Iris pigment epithelial cell (primary cell): Measurements from ENCODE around the gene LMF1.
"Not testable (repeated sequence)": the region's sequence is repeated elsewhere in the genome, so short reads cannot be mapped to it uniquely, and the experiment has no call there.

Experiments
- DNase-seq: peaks from one replicate; pipeline ENCODE4 v3.0.0-alpha.2; 2011; ENCODE audit warnings: low read depth

The LMF1 gene

DNA sequence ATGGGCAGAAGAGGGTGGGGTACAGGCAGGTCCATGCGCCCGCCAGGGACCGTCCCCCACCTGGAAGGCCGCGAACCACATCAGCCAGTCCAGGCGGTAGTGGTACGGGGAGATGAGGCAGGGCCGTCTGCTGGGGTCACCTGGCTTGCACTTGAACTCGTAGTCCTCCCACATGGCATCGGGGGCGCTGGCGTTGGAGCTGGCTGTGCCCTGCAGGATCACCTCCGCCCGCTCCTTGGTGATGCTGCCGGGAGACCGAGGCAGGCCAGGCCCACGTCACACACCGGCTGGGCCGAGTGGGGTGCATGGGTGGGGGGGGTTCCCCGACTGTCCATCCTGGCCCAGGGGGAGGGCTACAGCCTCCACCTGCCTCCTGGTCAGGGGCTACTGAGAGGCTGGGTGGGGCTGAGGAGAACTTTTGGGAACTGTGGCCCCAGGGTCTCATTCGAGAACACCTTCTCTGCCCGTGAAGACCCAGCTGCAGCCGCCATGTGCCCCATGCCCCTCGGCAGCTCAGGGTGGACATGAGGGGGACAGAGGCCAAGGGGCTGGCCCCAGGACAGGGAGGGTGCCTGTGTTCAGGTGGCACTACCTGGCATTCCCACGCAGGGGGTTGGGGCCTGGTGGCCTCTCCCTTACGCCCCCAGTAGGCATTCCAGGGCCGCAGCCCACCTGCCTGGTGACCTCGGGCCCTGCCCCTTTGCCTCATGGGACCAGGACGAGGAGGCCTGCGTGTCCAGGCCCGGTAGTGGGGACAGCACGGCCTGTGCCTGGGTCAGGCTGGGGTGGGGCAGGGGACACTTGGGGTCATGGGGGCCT, 100.8 kb downstream of the LMF1 start:
- DNase-seq: no peak

DNA sequence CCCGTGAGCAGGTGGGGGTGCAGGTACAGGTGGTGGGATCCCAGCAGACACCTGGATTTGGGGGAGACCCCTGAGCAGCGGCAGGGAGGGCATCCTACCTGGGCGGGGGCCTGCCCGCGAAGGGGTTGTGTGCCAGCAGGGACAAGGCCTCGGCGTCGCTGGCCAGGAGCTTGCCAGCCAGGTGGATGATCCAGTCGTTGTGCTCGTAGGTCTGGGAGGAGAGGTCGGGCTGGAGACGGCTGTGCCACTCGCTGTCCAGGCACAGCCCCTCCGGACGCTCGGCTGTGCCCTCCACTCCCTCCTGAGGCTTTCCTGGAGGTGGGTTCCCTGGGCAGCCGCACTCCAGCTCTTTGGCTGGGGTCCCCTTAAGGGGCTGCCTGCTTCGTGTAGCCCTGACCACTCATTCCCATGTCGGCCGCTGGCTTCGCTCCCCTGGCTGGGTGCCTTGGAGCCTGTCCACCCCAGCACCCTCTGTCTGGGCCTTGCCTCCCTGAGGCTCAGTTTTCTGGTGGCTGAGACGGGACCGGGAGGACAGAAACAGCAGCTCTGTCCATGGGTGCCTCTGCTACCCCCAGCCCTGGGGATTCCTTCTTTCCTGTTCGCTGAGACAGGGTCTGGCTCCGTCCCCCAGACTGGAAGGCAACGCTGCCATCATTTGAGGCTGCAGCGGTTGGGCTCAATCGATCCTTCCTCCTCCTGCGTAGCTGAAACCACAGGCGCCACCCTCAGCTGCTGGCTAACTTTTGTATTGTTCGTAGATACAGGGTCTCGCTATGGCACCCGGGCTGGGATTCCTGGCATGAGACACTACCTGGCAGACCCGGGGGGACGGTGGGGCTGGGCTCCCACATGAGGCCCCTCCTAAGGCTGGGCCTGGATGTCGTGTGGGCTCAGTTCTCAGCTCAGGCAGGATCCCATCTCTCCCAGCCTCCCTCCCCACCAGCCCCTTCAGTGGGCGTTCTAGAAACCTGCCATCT, 101.7 kb downstream of the LMF1 start:
- no peak for DNase-seq

DNA sequence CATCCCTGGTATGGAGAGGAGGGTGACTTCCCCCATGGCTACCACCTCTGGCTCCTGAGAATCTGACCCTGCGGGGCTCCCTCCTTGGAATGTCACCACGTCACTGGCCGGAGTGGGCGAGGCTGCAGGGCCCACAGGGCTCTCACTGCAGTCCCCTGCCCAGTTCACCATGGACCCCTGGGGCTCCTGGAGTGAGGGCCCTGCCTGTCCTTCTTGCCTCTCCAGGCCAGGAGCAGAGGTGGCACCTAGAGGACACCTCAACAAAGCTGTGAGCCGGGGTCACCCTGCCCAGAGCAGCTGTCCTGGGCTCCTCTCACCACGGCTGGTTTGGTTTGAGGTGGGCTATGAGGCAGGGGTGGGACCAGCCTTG, 102.4 kb downstream of the LMF1 start:
- no peak for DNase-seq

DNA sequence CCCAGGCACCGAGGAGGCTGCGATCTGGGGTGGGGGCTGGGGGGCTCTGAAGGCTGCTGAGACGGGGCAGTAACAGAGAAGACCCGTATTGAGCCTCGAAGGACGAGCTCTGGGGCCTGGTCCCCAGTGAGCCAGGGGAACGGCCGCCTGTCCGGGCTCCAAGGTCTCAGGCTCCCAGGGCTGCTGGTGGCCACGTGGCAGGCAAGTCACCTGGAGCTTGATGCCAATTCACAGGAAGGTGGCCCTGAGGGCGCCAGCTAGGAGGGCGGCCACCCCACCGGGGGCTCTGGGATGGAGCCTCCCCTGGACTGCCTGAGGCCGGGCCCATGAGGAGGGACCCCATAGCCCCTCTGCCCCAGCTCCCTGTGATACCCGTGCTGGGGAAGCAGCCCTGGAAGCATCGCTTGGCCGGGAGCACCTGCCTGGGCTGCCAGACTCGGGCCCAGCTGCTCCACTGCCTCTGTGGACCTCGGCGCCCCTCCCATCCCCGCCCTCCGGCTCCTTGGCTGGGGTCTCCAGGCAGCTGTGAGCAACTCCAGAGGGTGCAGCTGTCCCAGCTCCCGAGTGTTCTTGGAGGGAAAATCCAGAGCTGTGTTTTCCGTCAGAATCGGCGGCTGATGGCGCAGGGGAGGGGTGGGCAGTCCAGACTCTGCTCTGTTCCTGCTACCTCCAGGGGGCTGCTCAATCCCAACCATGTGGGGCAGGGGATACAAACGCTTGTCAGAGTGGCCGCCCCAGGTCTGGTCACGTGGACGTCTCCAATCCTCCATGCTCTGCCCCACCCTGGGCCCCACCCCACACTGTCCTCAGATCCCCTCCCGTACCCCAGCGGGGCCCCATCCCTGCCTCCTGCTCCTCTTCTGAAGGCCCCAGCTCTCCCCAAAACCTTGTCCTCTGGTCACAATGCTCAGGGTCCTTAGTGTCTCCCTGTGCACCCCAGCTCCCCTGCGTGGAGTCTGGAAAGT, 103.1 kb downstream of the LMF1 start:
- DNase-seq: no peak

DNA sequence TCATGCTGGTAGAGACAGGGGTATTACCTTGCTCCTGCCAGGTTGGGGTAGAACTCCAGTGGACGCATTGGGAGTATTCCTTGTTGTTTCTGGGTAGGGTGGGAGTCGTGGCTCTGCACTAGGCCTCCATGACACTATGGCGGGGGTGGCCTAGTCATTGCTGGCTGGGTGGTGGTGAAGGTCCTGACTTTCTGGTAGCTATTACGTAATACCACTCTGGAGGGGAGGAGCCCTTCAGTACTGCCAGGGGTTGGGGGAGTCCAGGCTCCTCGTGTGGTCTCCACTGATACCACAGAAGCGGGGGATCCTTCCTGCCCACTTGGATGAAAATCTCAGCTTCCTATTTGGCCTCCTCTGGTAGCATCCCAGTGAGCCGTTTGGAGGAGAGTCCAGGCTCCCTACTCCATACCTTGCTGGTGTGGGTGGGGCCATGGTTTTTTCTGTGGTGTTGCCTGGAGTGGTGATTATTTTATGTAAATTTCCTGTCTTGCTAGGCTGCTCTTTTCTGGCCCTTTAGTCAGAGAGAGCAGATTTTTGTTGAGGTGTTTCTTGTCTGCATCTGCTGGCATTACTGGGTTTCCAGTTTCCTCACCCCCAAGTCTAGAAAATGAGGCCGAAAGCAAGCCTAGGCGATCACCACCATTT, 104.4 kb downstream of the LMF1 start:
- DNase-seq: no peak

DNA sequence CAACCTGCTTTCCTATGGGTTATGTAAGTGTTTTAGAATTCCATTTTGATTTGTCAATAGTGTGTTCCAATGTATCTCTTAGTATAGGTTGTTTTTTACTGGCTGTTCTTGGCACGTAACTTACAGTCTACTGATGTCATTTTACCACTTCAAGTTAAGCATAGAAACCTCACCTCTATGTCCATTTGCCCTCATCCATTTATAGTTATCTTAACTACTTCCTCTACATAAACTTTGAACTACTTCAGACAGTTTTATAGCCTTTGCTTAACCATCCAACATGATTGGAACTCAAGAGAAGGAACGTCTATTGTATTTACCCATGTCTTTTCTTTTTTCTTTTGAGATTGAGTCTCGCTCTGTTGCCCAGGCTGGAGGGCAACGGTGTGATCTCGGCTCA, 105.8 kb downstream of the LMF1 start:
- no peak for DNase-seq

DNA sequence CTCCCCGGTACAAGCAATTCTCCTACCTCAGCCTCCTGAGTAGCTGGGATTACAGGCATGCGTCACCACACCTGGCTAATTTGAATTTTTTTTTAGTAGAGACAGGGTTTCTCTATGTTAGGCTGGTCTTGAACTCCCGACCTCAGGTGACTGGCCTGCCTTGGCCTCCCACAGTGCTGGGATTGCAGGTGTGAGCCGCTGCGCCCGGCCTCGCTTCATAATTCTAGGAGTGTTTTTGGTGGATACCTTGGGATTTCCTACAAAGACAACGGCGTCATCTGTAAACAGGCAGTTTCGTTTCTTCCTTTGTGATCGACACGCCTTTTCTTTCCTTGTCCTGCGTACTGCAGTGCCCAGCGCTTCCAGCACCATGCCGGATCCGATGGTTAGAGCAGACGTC, 109.3 kb downstream of the LMF1 start:
- no peak for DNase-seq

DNA sequence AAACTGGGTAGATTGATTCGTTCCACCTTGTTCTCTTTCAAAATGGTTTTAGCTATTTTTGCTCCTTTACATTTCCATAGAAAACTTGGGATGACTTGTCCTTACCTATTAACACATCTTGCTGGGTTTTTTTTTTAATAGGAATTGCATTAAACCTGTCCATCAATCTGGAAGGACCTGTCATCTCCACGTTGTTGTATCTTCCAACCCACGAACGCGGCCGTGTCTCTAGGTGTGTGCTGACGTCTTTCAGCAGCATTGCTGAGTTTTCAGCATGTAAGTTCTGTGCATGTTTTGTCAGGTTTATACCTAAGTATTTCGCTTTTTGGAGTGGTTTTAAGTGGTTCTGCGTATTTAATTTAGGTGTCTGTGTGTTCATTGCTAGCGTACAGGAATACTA, 109.9 kb downstream of the LMF1 start:
- DNase-seq: no peak

DNA sequence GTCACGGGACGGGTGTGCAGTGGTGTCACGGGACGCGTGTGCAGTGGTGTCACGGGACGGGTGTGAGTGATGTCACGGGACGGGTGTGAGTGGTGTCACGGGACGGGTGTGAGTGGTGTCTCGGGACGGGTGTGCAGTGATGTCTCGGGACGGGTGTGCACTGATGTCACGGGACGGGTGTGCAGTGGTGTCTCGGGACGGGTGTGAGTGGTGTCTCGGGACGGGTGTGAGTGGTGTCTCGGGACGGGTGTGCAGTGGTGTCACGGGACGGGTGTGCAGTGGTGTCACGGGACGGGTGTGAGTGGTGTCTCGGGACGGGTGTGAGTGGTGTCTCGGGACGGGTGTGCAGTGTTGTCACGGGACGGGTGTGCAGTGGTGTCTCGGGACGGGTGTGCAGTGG, 111.8 kb downstream of the LMF1 start:
- DNase-seq: not testable (repeated sequence)

DNA sequence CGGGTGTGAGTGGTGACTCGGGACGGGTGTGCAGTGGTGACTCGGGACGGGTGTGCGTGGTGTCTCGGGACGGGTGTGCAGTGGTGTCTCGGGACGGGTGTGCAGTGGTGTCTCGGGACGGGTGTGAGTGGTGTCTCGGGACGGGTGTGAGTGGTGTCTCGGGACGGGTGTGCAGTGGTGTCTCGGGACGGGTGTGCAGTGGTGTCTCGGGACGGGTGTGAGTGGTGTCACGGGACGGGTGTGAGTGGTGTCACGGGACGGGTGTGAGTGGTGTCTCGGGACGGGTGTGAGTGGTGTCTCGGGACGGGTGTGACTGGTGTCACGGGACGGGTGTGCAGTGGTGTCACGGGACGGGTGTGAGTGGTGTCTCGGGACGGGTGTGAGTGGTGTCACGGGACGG, 112.3 kb downstream of the LMF1 start:
- DNase-seq: not testable (repeated sequence)

DNA sequence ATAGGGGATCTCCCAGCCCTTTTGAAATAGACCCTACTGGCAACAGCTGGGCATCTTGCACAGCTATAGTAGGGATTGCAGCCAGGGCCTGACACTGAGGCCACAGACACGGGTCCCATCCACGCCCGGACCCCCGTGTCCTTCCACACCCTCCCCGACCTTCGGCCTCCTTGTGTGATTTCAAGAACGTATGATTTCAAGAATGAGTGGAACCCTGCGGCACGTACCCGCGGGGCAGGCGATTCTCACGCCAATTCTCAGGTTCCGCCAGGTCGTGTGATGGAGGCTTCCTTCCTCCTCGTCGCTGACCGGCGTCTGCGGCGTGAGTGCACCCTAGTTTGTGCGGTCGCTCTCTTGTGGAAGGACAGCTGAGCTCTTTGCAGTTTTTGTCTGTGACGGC, 114.0 kb downstream of the LMF1 start:
- no peak for DNase-seq

DNA sequence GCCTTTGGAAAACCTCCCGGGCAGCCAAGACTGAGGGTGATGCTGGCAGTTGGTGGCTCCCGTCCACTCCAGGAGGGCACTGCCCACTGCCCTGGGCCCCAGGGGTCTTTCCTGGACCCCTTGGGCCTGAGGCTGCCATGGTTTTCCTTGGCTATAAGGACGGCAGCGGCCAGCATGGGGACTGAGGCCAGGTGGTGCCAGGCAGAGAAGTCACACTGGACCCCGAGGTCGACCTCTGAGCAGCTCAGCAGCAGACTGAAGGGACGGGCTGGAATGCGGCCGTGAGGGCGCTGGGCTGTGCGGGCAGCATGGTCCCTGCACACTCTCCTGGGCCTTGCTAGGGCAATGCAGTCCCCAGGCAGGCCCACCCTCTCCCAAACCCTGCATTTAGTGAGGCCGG, 114.7 kb downstream of the LMF1 start:
- DNase-seq: no peak

DNA sequence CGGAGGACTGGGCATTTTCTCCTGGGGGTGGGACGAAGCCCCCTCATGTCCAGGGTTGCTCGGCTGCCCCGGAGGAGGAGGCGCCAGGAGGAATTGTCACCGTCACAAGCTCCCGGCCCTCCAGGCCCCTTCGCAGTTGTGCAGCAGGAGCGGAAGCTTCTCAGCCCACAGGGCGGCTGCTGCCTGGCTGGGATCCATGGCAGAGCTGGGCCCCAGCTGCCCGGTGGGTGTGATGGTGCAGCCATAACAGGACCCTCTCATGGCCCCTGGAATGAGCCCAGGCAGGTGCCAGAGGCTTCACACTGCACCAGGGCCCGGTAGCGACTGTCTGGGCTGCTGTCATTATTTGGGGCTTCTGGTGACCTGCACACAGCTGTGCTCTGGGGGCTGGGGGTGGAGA, 115.3 kb downstream of the LMF1 start:
- no peak for DNase-seq

DNA sequence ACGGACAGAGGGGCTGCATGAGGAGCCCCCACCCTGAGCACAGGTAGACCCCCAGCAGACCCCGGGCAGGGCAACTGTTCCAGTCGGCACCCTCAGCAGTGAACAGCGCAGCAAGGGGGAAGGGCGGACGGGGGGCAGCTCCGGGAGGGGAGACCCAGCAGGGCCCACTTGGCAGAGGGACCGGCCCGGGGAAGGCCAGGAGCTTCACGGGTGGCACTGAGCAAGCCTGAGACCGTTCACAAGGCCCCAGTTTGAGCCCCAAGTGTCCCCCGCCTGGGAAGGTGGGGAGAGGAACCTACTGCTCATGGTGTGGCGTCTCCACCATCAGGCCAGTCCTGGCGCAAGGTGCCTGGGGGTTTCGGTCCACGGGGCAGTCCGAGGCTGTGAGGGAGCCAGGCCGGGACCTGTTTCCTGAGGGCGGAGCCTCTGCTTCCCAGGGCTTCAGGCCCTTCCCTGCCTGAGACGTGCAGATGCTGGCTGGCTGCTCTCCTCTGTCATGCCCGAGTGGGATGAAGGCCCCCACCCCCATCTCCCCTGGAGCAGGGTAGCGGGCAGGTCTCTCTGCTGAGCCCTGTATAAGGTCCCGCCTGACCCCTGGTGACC, 115.9 kb downstream of the LMF1 start:
- no peak for DNase-seq

DNA sequence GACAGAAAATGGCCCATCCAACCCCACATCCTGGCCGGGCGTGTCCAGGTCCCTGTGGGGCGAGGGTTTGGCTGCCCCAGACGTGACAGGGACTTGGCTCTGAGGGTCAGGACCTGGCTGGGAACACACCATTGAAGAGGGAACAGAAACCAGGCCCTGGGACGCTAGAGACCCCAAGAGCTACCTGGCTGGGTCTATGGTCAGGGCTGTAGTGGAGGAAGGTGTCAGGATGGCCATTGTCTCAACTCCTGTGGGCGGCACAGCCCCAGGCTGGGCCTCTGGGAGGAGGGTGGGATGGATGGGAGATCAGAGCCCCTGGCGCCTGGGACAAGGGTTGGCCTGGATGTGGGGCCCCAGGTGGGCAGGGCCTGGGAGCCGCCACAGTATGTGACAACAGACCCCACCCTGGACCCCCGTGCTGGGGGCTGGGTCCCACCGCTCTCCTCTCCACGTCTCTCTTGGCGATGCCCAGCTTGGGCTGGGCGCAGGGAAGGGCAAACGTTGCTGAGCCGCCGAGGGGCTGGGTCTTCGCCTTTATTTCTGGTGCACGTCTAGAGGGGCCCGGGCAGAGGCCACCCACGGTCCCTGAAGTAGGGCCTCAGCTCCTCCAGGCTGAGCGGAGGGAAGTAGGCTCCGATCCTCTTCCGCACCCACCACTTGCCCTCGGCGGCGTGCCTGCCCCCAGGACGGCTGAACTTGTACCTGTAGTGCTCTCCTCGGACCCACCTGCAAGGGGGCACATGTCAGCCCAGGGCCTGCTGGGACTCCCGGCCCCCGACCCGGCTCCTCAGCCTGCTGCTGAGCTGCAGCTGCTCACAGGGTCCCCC, 116.6 kb downstream of the LMF1 start:
- DNase-seq: no peak

DNA sequence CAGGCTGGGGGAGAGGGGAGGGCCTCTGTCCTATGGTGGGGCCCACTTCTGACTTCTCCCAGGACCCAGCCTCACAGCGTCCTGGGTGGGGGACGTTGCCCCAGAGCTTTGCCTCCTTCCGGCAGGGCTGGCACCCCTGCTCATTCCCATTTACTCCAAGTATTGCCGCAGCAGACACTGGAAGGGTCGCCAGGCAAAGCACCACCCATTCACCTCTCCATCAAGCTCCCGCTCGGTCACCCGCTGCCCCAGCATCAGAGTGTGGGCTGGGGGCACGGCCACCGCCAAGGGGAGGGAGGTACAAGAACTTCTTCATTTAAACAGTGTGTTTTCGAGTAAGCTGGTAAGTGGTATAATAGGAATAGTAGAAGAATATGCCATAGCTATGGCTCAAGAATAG, 117.5 kb downstream of the LMF1 start:
- DNase-seq: no peak

DNA sequence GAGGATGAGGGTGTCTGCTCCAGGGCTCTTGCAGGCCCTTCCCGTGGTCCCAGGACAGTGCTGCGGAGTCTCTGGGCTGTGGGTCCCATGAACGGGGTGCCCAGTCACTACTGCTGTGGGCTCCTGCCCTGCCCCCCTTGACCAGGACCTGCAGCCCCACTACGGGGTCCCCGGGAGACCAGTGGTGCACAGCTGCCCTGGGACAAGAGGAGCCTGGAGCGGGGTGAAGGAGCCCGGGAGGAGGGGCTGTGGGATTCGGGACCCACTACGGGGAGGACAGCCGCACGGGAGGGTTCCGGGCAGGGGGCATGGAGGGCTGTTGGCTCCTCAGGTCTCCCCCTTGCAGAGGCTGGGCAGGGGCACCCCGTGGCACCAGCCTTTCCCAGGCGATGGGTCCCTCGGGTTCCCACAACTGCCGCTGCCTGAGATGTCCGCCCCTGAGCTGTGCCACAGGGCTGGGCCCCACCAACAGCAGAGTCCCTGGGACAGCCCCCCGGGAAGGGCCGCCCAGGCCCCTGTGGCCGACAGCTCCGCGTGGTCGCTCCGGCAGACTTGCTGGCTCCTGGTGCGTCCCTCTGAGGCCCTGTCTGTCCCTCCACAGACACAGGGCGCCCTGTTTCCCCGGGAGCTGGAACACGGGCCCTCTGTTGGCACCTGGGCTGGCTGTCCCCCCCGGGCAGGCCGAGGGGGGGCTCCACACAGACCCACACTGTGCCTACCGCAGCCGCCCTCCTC, 118.2 kb downstream of the LMF1 start:
- DNase-seq: no peak

DNA sequence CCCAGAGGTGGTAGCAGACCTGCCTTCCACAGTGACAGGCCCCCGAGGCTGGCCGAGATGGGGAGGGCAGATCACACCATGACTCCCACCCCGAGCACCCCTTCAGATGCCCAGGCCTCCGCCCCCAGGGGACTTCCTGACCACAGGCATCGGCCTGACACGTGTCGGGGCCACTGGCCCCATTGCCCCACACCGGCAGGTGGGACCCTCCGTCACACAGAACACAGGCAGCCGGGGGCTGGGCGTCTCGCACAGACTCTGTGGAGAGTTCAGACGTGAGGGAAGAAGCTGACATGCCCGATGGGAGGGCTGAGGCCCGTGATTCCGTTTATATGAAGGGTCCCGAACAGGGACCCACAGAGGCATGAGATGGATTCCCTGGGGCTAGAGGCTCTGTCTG, 118.9 kb downstream of the LMF1 start:
- no peak for DNase-seq

DNA sequence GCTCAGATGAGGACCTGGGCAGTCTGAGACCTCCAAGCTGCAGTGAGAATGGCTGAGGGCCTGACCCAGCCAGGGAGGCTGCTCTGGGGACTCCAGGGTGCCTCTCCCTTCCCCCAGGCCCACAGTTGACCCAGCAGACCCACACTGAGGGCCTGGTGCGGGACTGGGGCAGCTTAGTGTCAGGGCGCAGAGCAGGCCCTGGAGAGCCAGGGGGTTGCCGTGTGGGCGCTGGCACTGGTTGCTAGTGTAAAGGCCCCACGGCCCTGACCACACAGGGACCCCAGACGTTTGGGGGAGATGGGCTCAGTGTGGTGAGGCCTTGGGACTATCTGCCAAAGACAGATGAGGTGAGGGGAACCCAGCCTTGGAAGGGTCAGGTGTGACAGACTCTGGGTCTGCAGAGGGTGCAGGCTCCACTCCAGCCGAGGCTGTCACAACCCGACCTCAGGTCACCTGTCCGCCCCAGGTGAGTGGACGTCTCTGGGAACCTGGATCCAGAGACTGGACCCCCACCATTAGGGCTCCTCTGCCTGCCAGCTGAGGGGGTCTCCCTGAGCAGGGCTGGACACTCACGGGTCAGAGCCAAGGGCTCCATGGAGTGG, 119.5 kb downstream of the LMF1 start:
- DNase-seq: no peak
